GM11168 (cell line): Measurements from ENCODE around the gene ITGBL1.

Source experiments
- in situ Hi-C: fragments of 300-500 bp; cut with MboI; formaldehyde crosslinking; loops from one replicate; pipeline ENCODE4 v1.12.0; 2022; ENCODE audit warnings: low sequenced_read_pairs; ENCODE audit not compliant: unreplicated experiment

Gene ITGBL1

GRCh38 chr13:101614491-101614890 lies 162.0 kb downstream of the ITGBL1 start:
- in situ Hi-C loops: no loop called here

GRCh38 chr13:101618440-101619187 lies 166.1 kb downstream of the ITGBL1 start:
- in situ Hi-C loops: no loop called here

- in situ Hi-C loops: no loop called here
Measured at GRCh38 chr13:101621099-101621498, 168.6 kb downstream of the ITGBL1 start.

- in situ Hi-C loops: no loop called here
Measured at GRCh38 chr13:101623470-101624209, 171.2 kb downstream of the ITGBL1 start.

- in situ Hi-C loops: no loop called here
Measured at GRCh38 chr13:101624210-101624922, 171.9 kb downstream of the ITGBL1 start.

GRCh38 chr13:101624981-101625380 lies 172.5 kb downstream of the ITGBL1 start:
- in situ Hi-C loops: no loop called here

GRCh38 chr13:101626925-101627555 lies 174.6 kb downstream of the ITGBL1 start:
- in situ Hi-C loops: no loop called here

GRCh38 chr13:101627556-101627943 lies 175.1 kb downstream of the ITGBL1 start:
- in situ Hi-C loops: no loop called here

- in situ Hi-C loops: no loop called here
Measured at GRCh38 chr13:101628900-101629299, 176.4 kb downstream of the ITGBL1 start.

- in situ Hi-C loops: no loop called here
Measured at GRCh38 chr13:101631395-101631794, 178.9 kb downstream of the ITGBL1 start.

GRCh38 chr13:101634142-101634541 lies 181.7 kb downstream of the ITGBL1 start:
- in situ Hi-C loops: no loop called here

- in situ Hi-C loops: no loop called here
Measured at GRCh38 chr13:101639711-101640110, 187.2 kb downstream of the ITGBL1 start.

GRCh38 chr13:101640788-101641400 lies 188.4 kb downstream of the ITGBL1 start:
- in situ Hi-C loops: no loop called here

GRCh38 chr13:101645871-101646270 lies 193.4 kb downstream of the ITGBL1 start:
- in situ Hi-C loops: no loop called here

GRCh38 chr13:101647760-101648159 lies 195.3 kb downstream of the ITGBL1 start:
- in situ Hi-C loops: no loop called here

GRCh38 chr13:101648766-101649487 lies 196.5 kb downstream of the ITGBL1 start:
- in situ Hi-C loops: no loop called here

GRCh38 chr13:101649488-101650126 lies 197.1 kb downstream of the ITGBL1 start:
- in situ Hi-C loops: no loop called here

GRCh38 chr13:101654883-101655282 lies 202.4 kb downstream of the ITGBL1 start:
- in situ Hi-C loops: no loop called here

- in situ Hi-C loops: no loop called here
Measured at GRCh38 chr13:101655435-101655834, 203.0 kb downstream of the ITGBL1 start.
